GM12873 (cell line): Measurements from ENCODE around the gene PTPN12.

Source experiments
- CTCF ChIP-seq: IDR thresholded peaks from 2 replicates; pipeline ENCODE4 v1.5.1; 2012; ENCODE audit warnings: low read depth, mild to moderate bottlenecking, moderate library complexity, low read length, control low read depth; ENCODE audit not compliant: insufficient read depth; ENCODE audit errors: missing control alignments

Gene PTPN12

GRCh38 chr7:77558284-77558967 lies 21.3 kb downstream of the PTPN12 start:
- TF ChIP-seq CTCF: no peak

- no peak for TF ChIP-seq CTCF
Measured at GRCh38 chr7:77561352-77561751, 24.3 kb downstream of the PTPN12 start.

- TF ChIP-seq CTCF: no peak
Measured at GRCh38 chr7:77563275-77563674, 26.2 kb downstream of the PTPN12 start.

GRCh38 chr7:77565917-77566316 lies 28.8 kb downstream of the PTPN12 start:
- no peak for TF ChIP-seq CTCF

GRCh38 chr7:77566421-77566820 lies 29.3 kb downstream of the PTPN12 start:
- TF ChIP-seq CTCF: no peak

GRCh38 chr7:77569514-77570232 lies 32.6 kb downstream of the PTPN12 start:
- no peak for TF ChIP-seq CTCF

GRCh38 chr7:77570330-77571011 lies 33.4 kb downstream of the PTPN12 start:
- TF ChIP-seq CTCF: no peak
